ENCODE data around the gene C2CD4C.
"Not testable (repeated sequence)": the region's sequence is repeated elsewhere in the genome, so short reads cannot be mapped to it uniquely, and the experiment has no call there.

Gene C2CD4C

DNA sequence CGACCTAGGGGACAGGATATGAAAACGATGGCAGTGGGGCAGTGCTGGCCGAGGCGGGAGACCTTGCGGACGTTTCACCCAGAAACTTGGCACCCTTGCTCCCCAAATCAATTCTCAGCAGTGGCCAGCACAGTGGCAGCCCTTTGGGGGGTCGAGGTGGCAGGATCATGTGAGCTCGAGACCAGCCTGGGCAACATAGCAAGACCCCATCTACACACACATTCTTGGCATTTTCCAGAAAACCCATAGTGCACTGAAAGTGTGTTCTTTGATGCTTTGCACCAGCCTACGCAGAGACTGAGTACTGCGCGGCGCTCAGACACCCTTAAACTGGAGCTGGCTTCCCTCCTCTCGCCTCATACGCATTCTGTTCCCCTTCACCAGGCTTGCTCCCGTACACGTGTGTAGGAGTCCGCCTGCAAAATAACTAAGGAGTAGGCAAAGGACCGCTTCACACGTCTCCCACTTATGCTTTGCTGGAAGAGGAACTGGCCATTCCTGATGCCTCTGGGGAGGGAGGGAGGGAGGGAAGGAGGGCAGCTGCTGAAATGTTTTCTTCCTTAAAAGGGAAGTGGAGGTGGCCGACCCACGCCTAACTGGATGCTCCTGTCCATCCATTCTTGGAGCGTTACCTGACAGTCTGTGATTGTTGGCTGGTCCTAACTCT is 40.9 kb downstream of the C2CD4C start:
- Mint-ChIP-seq H3K27ac (no peak overlapping the region), H3K4me1 (ENCODE audit: low read depth) (no peaks in the 10 kb centered on the region)

GRCh38 chr19:367561-367960 is 41.4 kb downstream of the C2CD4C start:
- Mint-ChIP-seq H3K27ac (no peak overlapping the region), H3K9me3 (no peaks in the 10 kb centered on the region), H3K36me3 (ENCODE audit: low read depth) (no peaks in the 10 kb centered on the region), H3K27me3 (ENCODE audit: low read depth) (peaks cover 8% of the 10 kb centered on the region), H3K4me1 (ENCODE audit: low read depth) (no peaks in the 10 kb centered on the region), H3K4me3 (no peak overlapping the region)

More for the DNA sequence above, 40.9 kb downstream of the C2CD4C start:
- Mint-ChIP-seq H3K27me3 (ENCODE audit: low read depth) (peaks cover 8% of the 10 kb centered on the region), H3K4me3 (no peak overlapping the region), H3K36me3 (ENCODE audit: low read depth) (no peaks in the 10 kb centered on the region), H3K9me3 (no peaks in the 10 kb centered on the region)

DNA sequence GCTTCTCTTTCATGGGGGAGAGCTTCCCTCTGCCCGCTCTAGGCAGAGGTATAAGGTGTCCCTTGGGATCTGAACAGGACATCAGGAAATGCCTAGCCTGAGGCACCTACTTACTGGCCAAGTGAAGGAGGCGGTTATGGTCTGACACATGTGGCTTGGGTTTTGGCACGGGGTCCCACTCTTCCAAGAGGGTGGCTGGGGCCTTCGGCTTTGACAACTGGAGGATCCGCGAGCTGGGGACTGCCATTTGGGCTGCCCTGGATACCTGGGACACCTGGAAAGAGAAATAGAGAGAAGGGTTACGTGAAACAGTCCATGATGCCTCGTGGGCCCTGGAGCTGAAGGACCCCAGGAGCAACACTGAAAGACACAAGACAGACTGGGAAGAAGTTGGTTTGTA is 42.0 kb downstream of the C2CD4C start:
- Mint-ChIP-seq H3K4me1 (ENCODE audit: low read depth) (no peaks in the 10 kb centered on the region), H3K27me3 (ENCODE audit: low read depth) (peaks cover 8% of the 10 kb centered on the region), H3K4me3 (no peak overlapping the region), H3K36me3 (ENCODE audit: low read depth) (no peaks in the 10 kb centered on the region), H3K9me3 (no peaks in the 10 kb centered on the region), H3K27ac (no peak overlapping the region)

GRCh38 chr19:366205-366783 is 42.7 kb downstream of the C2CD4C start:
- Mint-ChIP-seq H3K27me3 (ENCODE audit: low read depth) (peaks cover 8% of the 10 kb centered on the region), H3K4me1 (ENCODE audit: low read depth) (no peaks in the 10 kb centered on the region), H3K9me3 (no peaks in the 10 kb centered on the region), H3K36me3 (ENCODE audit: low read depth) (no peaks in the 10 kb centered on the region), H3K4me3 (no peak overlapping the region), H3K27ac (no peak overlapping the region)

DNA sequence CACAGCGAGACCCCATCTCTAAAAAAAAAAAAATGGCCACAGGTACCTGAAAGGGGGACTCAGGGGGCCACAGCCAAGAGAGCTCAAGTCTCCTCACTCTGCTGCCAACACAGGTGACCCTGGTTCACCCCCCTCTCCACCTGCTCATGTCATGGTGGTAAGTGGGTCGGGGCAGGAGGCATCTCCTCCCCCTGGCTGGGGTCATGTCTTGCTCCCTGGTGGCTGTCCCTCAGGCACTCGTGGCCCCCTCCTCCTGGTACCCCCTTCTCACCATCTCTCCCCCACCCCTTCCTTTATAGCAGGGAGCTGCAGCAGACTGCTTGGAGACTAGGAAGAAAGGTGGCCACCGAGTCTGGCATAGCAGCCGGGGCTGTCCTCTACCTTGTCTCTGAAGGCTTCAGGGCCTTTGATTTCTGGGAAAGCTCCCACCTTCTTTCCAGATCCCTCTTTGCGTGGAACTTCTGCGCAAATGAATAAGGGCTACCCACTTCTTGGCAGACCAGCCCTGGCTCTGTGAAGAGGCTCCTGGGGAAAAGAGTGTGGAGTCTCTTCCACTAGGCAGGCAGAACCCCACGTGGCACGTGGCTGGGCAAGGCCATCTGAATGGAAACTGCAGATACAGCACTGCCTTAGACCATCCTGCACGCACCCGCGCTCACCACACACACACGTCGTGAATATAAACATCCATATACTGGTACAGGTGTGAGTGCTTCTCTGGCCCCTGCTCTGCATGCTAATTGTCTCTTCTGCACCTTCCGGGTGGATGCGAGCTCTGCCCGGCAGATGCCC is 44.3 kb downstream of the C2CD4C start:
- H3K27me3 Mint-ChIP-seq (ENCODE audit: low read depth) = peaks cover 8% of the 10 kb centered on the region
- H3K4me1 Mint-ChIP-seq (ENCODE audit: low read depth) = no peaks in the 10 kb centered on the region
- H3K9me3 Mint-ChIP-seq = no peaks in the 10 kb centered on the region
- no peak overlapping the region for H3K4me3 Mint-ChIP-seq
- no peaks in the 10 kb centered on the region for H3K36me3 Mint-ChIP-seq (ENCODE audit: low read depth)
- no peak overlapping the region for H3K27ac Mint-ChIP-seq

- no peaks in the 10 kb centered on the region for H3K4me1 Mint-ChIP-seq (ENCODE audit: low read depth)
- H3K36me3 Mint-ChIP-seq (ENCODE audit: low read depth) = no peaks in the 10 kb centered on the region
- peaks cover 8% of the 10 kb centered on the region for H3K27me3 Mint-ChIP-seq (ENCODE audit: low read depth)
- no peak overlapping the region for H3K4me3 Mint-ChIP-seq
- H3K27ac Mint-ChIP-seq = no peak overlapping the region
- no peaks in the 10 kb centered on the region for H3K9me3 Mint-ChIP-seq
These were observed 46.3 kb downstream of the C2CD4C start for GRCh38 chr19:362683-363082.

GRCh38 chr19:362154-362553 is 46.8 kb downstream of the C2CD4C start:
- Mint-ChIP-seq H3K36me3 (ENCODE audit: low read depth) (no peaks in the 10 kb centered on the region), H3K9me3 (peaks cover 4% of the 10 kb centered on the region), H3K4me3 (no peak overlapping the region), H3K4me1 (ENCODE audit: low read depth) (no peaks in the 10 kb centered on the region), H3K27me3 (ENCODE audit: low read depth) (peaks cover 4% of the 10 kb centered on the region), H3K27ac (no peak overlapping the region)

- H3K4me3 Mint-ChIP-seq = no peak overlapping the region
- no peaks in the 10 kb centered on the region for H3K4me1 Mint-ChIP-seq (ENCODE audit: low read depth)
- H3K9me3 Mint-ChIP-seq = peaks cover 4% of the 10 kb centered on the region
- no peak overlapping the region for H3K27ac Mint-ChIP-seq
- H3K27me3 Mint-ChIP-seq (ENCODE audit: low read depth) = no peaks in the 10 kb centered on the region
- no peaks in the 10 kb centered on the region for H3K36me3 Mint-ChIP-seq (ENCODE audit: low read depth)
These were observed 49.4 kb downstream of the C2CD4C start for GRCh38 chr19:359653-359925.

GRCh38 chr19:355536-355935 is 53.4 kb downstream of the C2CD4C start:
- H3K36me3 Mint-ChIP-seq (ENCODE audit: low read depth); H3K27ac Mint-ChIP-seq; H3K27me3 Mint-ChIP-seq (ENCODE audit: low read depth); H3K4me3 Mint-ChIP-seq; H3K4me1 Mint-ChIP-seq (ENCODE audit: low read depth): not testable (repeated sequence)
- H3K9me3 Mint-ChIP-seq = peaks cover 22% of the 10 kb centered on the region
